ENCODE data around the gene SAG.

The SAG gene

DNA sequence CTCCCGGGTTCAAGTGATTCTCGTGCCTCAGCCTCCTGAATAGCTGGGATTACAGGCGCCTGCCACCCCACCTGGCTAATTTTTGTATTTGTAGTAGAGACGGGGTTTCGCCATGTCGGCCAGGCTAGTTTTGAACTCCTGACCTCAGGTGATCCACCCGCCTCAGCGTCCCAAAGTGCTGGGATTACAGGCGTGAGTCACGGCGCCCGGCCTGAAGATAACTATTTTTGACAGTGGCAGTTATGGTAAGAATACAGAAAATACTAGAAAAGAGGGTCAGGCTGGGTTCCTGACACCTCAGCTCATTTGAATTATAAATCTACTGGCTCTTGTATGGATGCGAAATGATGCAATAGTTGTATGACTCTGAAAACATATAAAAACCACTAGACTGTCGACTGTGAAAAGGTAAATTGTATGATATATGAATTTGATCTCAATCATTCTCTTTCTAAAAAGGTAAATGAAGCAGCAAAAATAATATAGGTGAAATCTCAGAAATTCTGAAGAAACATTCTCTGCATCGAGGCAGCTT lies 35.6 kb downstream of the SAG start:
- H3K27me3 ChIP-seq (ENCODE audit: control insufficient read depth in 1 of 2, insufficient read depth in 2 of 2, low read length in 2 of 2), result no peaks in the 10 kb centered on the region
- no peak overlapping the region for H3K9ac ChIP-seq (ENCODE audit: low read length in 2 of 2)
- no peaks in the 10 kb centered on the region for H3K36me3 ChIP-seq (ENCODE audit: control insufficient read depth in 2 of 2, insufficient read depth in 2 of 2, low read length in 2 of 2)
- H3K4me1 ChIP-seq (ENCODE audit: control insufficient read depth, insufficient read depth, low read length), result no peaks in the 10 kb centered on the region
- no peak overlapping the region for H3K4me3 ChIP-seq (ENCODE audit: low read length in 2 of 2)
- H3K27ac ChIP-seq (ENCODE audit: low read length), result no peak overlapping the region
- no peaks in the 10 kb centered on the region for H3K9me3 ChIP-seq (ENCODE audit: control insufficient read depth in 2 of 2, low read length in 2 of 2)

DNA sequence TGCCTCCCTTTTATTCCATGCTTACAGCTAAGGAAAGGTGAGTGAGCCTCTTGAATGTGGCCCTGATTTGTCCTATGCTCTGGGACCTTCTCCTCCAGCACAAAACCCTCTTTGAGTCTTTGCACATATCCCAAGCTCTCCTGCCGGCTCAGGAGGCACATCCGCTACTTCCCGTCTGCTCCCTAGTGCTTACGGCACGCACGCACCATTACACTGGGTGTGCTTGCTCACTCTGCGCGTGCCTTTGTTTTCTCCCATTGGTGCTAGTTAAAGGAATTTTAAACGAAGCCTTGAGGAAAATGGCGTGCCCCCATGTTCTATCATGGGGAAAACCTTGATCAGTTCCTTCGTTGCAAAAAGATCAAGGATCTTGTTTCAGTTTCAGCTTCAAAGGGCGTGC lies 38.8 kb downstream of the SAG start:
- Histone ChIP-seq H3K27me3 (ENCODE audit: control insufficient read depth in 1 of 2, insufficient read depth in 2 of 2, low read length in 2 of 2) (no peaks in the 10 kb centered on the region), H3K9ac (ENCODE audit: low read length in 2 of 2) (no peak overlapping the region), H3K36me3 (ENCODE audit: control insufficient read depth in 2 of 2, insufficient read depth in 2 of 2, low read length in 2 of 2) (no peaks in the 10 kb centered on the region), H3K9me3 (ENCODE audit: control insufficient read depth in 2 of 2, low read length in 2 of 2) (no peaks in the 10 kb centered on the region), H3K4me3 (ENCODE audit: low read length in 2 of 2) (no peak overlapping the region), H3K27ac (ENCODE audit: low read length) (no peak overlapping the region), H3K4me1 (ENCODE audit: control insufficient read depth, insufficient read depth, low read length) (peaks cover 7% of the 10 kb centered on the region)

- no peaks in the 10 kb centered on the region for H3K27me3 ChIP-seq (ENCODE audit: control insufficient read depth in 1 of 2, insufficient read depth in 2 of 2, low read length in 2 of 2)
- H3K27ac ChIP-seq (ENCODE audit: low read length), result no peak overlapping the region
- H3K9me3 ChIP-seq (ENCODE audit: control insufficient read depth in 2 of 2, low read length in 2 of 2), result no peaks in the 10 kb centered on the region
- no peak overlapping the region for H3K4me3 ChIP-seq (ENCODE audit: low read length in 2 of 2)
- peaks cover 7% of the 10 kb centered on the region for H3K4me1 ChIP-seq (ENCODE audit: control insufficient read depth, insufficient read depth, low read length)
- no peaks in the 10 kb centered on the region for H3K36me3 ChIP-seq (ENCODE audit: control insufficient read depth in 2 of 2, insufficient read depth in 2 of 2, low read length in 2 of 2)
- no peak overlapping the region for H3K9ac ChIP-seq (ENCODE audit: low read length in 2 of 2)
Observed at GRCh38 chr2:233346930-233347329, 39.3 kb downstream of the SAG start.

DNA sequence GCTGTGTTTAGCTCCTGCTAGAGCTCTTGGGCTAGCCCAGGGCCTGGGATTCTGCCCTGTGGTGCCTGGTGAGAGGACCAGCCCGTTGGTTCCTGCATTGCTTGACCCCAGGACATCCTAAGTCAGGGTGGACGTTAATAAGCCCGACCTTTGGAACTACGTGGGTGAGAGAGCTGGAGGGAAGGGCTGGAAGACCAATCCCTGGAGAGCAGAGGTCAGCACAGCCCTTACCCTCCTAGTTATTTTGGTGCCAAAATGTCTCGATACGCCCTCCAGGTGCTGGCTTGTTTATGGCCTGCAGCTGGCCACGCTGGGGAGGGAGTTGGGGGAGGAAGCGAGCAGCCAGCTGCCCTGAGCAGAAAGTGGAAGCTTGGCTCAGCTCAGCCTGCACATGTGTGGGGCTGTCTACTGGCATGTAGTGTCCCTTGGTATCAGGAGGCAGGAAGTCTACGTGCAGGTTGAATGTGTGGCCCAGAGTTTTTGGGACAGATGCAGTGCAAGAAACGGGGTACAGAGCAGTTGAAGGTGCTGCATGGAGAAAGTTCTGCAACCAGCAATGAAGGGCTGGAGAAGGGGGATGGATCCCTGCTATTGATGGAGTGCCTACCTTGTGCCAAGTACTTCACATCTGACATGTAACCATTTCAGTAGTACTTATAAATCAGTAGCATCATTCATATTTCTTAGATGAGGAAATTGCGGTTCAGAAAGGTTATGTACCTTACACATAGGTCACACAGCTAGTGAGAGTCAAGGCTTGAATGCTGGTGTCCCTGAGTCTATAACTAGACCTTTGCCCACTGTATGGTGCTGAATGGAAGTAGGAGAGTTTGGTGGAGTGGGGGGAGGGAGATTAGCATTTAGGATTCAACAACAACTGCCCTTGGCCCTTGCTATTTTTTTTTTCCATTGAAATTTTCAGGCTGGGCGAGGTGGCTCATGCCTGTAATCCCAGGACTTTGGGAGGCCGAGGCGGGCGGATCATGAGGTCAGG lies 41.7 kb downstream of the SAG start:
- no peaks in the 10 kb centered on the region for H3K36me3 ChIP-seq (ENCODE audit: control insufficient read depth in 2 of 2, insufficient read depth in 2 of 2, low read length in 2 of 2)
- peaks cover 15% of the 10 kb centered on the region for H3K4me1 ChIP-seq (ENCODE audit: control insufficient read depth, insufficient read depth, low read length)
- H3K9me3 ChIP-seq (ENCODE audit: control insufficient read depth in 2 of 2, low read length in 2 of 2), result no peaks in the 10 kb centered on the region
- no peaks in the 10 kb centered on the region for H3K27me3 ChIP-seq (ENCODE audit: control insufficient read depth in 1 of 2, insufficient read depth in 2 of 2, low read length in 2 of 2)
- no peak overlapping the region for H3K4me3 ChIP-seq (ENCODE audit: low read length in 2 of 2)
- H3K9ac ChIP-seq (ENCODE audit: low read length in 2 of 2), result no peak overlapping the region
- no peak overlapping the region for H3K27ac ChIP-seq (ENCODE audit: low read length)

DNA sequence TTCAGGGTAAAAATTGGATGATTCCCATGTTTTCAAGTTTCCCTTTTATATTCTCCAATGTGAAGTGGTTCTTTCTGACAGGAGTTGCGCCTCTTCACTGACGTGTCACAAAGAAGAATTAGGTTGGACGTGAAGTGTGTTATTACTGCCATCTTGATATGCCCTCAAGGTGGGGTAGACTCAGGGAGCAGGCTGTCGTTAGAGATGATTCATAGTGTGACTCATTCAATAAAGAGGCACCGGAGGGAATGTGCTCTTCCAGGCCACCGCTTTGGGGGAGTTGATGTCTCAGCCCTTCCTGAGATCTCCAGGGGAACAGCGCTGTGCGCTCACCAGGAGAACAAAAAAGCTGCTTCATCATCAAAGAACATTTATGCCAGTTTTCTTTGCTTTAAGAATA lies 43.1 kb downstream of the SAG start:
- Histone ChIP-seq H3K4me3 (ENCODE audit: low read length in 2 of 2) (no peak overlapping the region), H3K27ac (ENCODE audit: low read length) (no peak overlapping the region)

DNA sequence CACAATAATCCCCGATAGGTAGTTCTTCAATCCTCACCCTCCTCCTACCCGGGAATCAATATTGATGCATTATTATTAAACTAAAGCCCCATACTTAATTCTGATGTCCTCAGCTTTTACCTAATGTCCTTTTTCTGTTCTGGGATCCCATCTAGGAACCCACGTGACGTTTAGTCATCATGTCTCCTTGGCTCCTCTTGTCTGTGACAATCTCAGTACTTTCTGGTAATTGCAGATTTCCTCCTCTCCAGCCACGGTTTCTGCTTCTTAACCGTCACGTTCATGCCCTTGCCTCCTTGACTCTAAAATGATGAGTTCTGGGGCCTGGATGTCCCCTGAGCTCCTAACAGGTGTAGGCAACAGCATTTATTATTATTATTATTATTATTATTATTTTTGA lies 43.8 kb downstream of the SAG start:
- Histone ChIP-seq H3K27ac (ENCODE audit: low read length) (no peak overlapping the region), H3K36me3 (ENCODE audit: control insufficient read depth in 2 of 2, insufficient read depth in 2 of 2, low read length in 2 of 2) (no peaks in the 10 kb centered on the region), H3K4me3 (ENCODE audit: low read length in 2 of 2) (no peak overlapping the region), H3K9ac (ENCODE audit: low read length in 2 of 2) (no peak overlapping the region), H3K4me1 (ENCODE audit: control insufficient read depth, insufficient read depth, low read length) (peaks cover 22% of the 10 kb centered on the region), H3K9me3 (ENCODE audit: control insufficient read depth in 2 of 2, low read length in 2 of 2) (no peaks in the 10 kb centered on the region), H3K27me3 (ENCODE audit: control insufficient read depth in 1 of 2, insufficient read depth in 2 of 2, low read length in 2 of 2) (no peaks in the 10 kb centered on the region)

More for the DNA sequence above, 43.1 kb downstream of the SAG start:
- Histone ChIP-seq H3K4me1 (ENCODE audit: control insufficient read depth, insufficient read depth, low read length) (peaks cover 22% of the 10 kb centered on the region), H3K36me3 (ENCODE audit: control insufficient read depth in 2 of 2, insufficient read depth in 2 of 2, low read length in 2 of 2) (no peaks in the 10 kb centered on the region), H3K9ac (ENCODE audit: low read length in 2 of 2) (no peak overlapping the region), H3K9me3 (ENCODE audit: control insufficient read depth in 2 of 2, low read length in 2 of 2) (no peaks in the 10 kb centered on the region), H3K27me3 (ENCODE audit: control insufficient read depth in 1 of 2, insufficient read depth in 2 of 2, low read length in 2 of 2) (no peaks in the 10 kb centered on the region)

DNA sequence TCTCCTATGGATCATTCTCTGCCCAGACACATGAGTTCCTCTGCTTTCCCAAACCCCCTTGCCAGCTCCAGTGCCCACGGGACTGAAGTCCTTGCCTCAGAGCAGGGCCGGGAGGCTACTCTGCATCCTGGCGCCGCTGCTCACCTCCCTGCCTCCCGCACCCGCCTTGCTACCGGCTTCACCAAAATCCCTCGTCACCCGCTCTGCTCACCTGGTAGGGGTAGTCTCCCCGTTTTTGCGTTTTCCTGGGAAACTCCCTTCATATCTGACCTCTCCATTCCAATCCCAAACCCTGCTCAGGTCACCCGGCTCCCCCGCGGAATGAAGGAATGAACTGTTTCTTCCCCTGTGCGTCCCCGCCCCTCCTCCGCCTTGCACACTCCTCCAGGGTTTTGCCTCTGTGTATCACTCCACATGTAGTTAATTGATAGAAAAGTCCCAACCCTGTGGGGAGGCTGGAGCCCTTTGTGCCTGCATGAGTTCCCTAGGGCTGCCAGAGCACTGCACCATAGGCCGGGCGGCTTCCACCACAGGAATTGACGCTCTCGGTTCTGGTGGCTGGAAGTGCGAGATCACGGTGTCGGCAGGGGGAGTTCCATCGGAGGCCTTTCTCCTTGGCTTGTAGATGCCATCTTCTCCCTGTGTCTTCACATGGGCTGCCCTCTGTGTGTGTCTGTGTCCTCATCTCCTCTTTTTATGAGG lies 44.7 kb downstream of the SAG start:
- no peaks in the 10 kb centered on the region for H3K9me3 ChIP-seq (ENCODE audit: control insufficient read depth in 2 of 2, low read length in 2 of 2)
- peaks cover 25% of the 10 kb centered on the region for H3K4me1 ChIP-seq (ENCODE audit: control insufficient read depth, insufficient read depth, low read length)
- H3K36me3 ChIP-seq (ENCODE audit: control insufficient read depth in 2 of 2, insufficient read depth in 2 of 2, low read length in 2 of 2), result no peaks in the 10 kb centered on the region
- H3K27me3 ChIP-seq (ENCODE audit: control insufficient read depth in 1 of 2, insufficient read depth in 2 of 2, low read length in 2 of 2), result no peaks in the 10 kb centered on the region
- H3K9ac ChIP-seq (ENCODE audit: low read length in 2 of 2), result no peak overlapping the region
- H3K4me3 ChIP-seq (ENCODE audit: low read length in 2 of 2), result no peak overlapping the region
- no peak overlapping the region for H3K27ac ChIP-seq (ENCODE audit: low read length)

DNA sequence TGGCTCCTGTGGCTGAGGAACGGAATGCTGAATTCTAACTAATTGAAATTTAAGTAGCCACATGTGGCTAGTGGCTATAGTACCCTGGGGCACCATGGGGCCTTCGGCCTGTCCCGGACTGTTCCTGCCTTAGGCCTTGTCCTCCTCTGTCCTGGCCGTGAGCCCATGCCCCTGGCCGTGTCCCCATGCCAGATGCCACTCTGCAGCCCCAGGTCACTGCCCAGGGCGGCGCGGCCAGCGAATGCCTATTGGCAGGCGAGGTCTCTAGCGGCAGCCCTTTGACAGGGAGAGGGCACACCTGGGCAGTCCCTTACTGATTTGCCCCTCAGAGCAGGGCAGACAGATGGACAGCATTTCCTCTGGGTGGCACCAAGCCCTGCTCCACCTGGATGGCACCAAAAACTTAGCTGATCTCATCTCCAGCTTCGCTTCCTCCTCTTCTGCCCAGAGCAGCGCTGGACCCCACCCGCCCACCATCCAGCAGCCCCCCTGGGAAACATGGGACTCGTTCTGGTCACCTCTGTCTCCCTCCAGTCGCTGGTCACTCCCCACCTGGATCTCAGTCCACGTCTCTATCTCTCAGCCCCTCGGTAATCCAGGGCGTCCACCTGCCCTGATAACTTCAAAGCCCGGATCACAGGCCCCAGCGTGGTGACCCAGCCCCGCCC lies 45.6 kb downstream of the SAG start:
- H3K9me3 ChIP-seq (ENCODE audit: control insufficient read depth in 2 of 2, low read length in 2 of 2), result no peaks in the 10 kb centered on the region
- H3K27me3 ChIP-seq (ENCODE audit: control insufficient read depth in 1 of 2, insufficient read depth in 2 of 2, low read length in 2 of 2), result no peaks in the 10 kb centered on the region
- H3K27ac ChIP-seq (ENCODE audit: low read length), result no peak overlapping the region
- peak overlapping the region; percentile 54 to 74 for H3K4me3 ChIP-seq (ENCODE audit: low read length in 2 of 2)
- no peaks in the 10 kb centered on the region for H3K36me3 ChIP-seq (ENCODE audit: control insufficient read depth in 2 of 2, insufficient read depth in 2 of 2, low read length in 2 of 2)
- peaks cover 25% of the 10 kb centered on the region for H3K4me1 ChIP-seq (ENCODE audit: control insufficient read depth, insufficient read depth, low read length)
- no peak overlapping the region for H3K9ac ChIP-seq (ENCODE audit: low read length in 2 of 2)

DNA sequence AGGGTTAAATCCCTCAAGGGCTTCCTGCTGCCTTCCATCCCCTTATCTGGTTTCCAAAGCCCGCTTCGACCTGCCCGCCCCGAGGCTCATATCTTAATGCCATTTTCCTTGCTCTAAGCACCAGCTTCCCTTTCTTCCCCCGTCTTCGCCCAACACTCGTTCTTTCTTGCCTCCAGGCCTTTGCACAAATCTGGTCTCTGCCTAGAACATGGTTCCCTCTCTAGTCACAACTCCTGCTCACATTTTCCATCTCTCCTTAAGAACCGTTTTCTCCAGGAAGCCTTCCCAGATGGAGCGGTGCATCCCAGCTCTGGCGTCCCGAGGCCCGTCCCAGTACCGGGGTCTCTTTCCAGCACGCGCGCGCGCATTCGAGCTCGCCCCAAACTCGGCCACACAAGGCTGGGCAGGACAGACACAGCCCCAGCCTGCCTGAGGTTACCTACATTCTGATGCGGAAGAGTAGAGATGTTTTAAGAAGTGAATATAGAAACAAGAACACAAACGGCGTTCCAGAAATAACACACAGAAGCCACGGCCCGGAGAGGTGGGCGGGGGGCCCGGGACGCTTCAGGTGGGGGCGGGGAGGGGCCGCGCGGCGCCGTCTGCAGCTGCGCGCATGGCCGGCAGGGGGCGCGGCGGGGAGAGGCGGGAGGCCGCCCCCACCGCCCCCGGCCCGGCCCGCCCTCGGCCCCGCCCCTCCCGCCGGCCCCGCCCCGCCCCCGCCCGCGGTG lies 46.3 kb downstream of the SAG start, which contains the start of gene DGKD:
Gene DGKD (plus strand): TSS at position 726 of the 731 bp plus-strand sequence. CDS start 25 bp downstream, outside the sequence.
- Histone ChIP-seq H3K27me3 (ENCODE audit: control insufficient read depth in 1 of 2, insufficient read depth in 2 of 2, low read length in 2 of 2) (no peaks in the 10 kb centered on the region), H3K4me1 (ENCODE audit: control insufficient read depth, insufficient read depth, low read length) (peaks cover 23% of the 10 kb centered on the region), H3K4me3 (ENCODE audit: low read length in 2 of 2) (peak within 1 kb of the TSS; percentile 79 to 85), H3K9ac (ENCODE audit: low read length in 2 of 2) (peak within 1 kb of the TSS; percentile 72 to 79), H3K36me3 (ENCODE audit: control insufficient read depth in 2 of 2, insufficient read depth in 2 of 2, low read length in 2 of 2) (no peaks in the 10 kb centered on the region), H3K27ac (ENCODE audit: low read length) (no peak within 1 kb of the TSS), H3K9me3 (ENCODE audit: control insufficient read depth in 2 of 2, low read length in 2 of 2) (no peaks in the 10 kb centered on the region)

DNA sequence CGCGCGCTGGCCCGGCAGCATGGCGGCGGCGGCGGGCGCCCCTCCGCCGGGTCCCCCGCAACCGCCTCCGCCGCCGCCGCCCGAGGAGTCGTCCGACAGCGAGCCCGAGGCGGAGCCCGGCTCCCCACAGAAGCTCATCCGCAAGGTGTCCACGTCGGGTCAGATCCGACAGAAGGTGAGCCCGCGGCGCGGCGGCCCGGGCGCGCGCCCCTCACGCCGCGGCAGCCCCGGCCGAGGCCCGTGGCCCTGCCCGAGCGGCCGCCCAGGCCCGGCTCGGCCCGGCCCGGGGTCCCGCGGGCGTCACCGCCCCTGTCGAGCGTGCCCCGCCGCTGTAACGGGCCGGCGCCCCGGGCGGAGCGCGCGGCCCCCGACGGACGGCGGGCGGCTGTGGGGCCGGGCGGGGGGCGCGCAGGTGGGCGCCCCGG lies 46.9 kb downstream of the SAG start:
- Histone ChIP-seq H3K27me3 (ENCODE audit: control insufficient read depth in 1 of 2, insufficient read depth in 2 of 2, low read length in 2 of 2) (no peaks in the 10 kb centered on the region), H3K9ac (ENCODE audit: low read length in 2 of 2) (no peak overlapping the region), H3K27ac (ENCODE audit: low read length) (no peak overlapping the region), H3K9me3 (ENCODE audit: control insufficient read depth in 2 of 2, low read length in 2 of 2) (no peaks in the 10 kb centered on the region), H3K4me1 (ENCODE audit: control insufficient read depth, insufficient read depth, low read length) (peaks cover 23% of the 10 kb centered on the region), H3K36me3 (ENCODE audit: control insufficient read depth in 2 of 2, insufficient read depth in 2 of 2, low read length in 2 of 2) (no peaks in the 10 kb centered on the region), H3K4me3 (ENCODE audit: low read length in 2 of 2) (peak overlapping the region in 1 of 2 donors; percentile 85)

Data from stomach smooth muscle (tissue), 2 donors.